Endometrial microvascular endothelial cells (primary cell): Measurements from ENCODE around the gene TINAG. TPM values are rescaled to one million over a fixed set of nuclear protein-coding genes. Genes with fewer than 3 reads are reported as not detected.

Source experiments
- in situ Hi-C: cut with HindIII; loops from 2 replicates; pipeline ENCODE4 v1.10.0; 2017; ENCODE audit warnings: low sequenced_read_pairs, low pct_unique_long_range_greater_than_20kb; ENCODE audit errors: inconsistent ontology term
- total RNA-seq: library from RNA; depleted of rRNA; stranded (reverse); fragments of >200 nt; gene quantifications from one replicate; pipeline ENCODE4 v1.2.3, GENCODE V29; 2015; ENCODE audit errors: inconsistent ontology term

Gene TINAG
- total RNA-seq, 1 donor from 2014 or later = not detected

DNA sequence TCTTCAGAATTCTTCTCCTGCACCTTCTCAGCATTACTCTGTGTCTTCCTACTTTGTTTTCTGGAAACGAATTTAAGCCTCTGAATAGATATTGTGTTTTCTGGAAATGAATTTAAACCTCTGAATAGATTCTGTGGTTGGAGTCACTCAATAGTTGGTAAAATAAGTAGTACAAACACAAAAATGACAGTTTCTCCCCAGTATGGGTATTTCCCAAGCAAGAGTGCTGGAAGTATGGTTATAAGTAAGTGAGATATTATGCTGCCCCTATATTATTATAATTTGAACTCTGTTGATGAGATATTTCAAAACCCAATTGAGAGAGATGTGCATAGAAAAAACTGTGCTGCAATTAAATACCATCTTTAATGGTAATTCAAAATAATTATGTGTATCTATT, 94.9 kb downstream of the TINAG start:
- in situ Hi-C loops = no loop called here

DNA sequence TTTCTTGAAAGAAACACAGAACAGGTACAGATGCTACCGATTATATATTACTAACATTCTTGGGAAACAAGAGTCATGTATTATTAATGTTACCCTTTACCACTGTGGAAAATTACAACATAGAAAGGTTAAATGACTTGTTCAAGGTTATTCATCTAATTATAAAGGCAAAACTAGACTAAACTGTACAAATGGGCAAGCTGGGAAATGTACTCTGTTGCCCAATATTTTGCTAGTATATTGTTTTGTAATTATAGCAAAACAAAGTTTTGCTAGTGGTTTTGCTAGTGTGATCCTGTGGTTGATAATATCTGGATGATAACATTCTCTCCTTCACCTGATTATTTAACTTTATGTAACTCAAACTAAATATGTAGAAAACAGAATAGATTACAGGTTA, 96.5 kb downstream of the TINAG start:
- in situ Hi-C loops = no loop called here

DNA sequence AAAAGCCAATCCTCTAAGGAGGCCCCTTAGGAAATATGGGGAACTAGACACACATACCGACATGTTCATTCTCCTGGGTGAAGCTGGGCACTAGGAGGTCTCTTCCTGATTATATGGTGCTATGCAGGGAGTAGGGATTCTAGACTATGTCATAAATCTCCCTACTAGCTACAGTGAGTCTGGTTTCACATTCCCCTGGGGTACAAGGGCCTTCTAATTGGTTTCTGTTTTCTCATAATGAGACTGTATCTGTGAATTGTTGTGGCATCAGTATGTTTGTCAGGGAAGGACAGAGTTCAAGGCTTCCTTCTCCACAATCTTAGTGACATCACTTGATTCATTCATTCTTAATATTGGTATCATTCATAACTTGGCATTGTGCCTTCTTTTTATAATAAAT, 103.5 kb downstream of the TINAG start:
- in situ Hi-C loops = no loop called here

GRCh38 chr6:54415517-54415916, 107.3 kb downstream of the TINAG start:
- in situ Hi-C loops = no loop called here

GRCh38 chr6:54419885-54420284, 111.6 kb downstream of the TINAG start:
- in situ Hi-C loops = no loop called here

DNA sequence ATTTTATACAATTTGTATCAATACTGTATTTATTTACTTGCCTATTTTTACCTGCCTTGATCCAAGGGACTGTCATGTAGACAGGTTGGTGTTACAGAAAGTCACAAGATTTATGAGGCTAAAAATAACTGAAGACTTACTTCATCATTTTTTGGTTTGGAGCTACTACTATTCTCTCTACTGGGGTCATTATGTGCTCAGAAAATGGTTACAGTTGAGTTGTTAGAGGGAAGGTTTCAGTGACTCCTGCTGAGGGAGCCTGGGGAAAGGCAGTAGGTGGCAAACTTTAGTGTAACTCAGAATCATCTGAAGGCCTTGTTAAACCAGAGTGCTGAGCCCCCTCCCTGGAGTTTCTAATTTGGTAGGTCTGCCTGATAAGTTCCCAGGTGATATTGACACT, 118.8 kb downstream of the TINAG start:
- in situ Hi-C loops = no loop called here

- in situ Hi-C loops = no loop called here
Observed at GRCh38 chr6:54427396-54427937, 119.2 kb downstream of the TINAG start.

DNA sequence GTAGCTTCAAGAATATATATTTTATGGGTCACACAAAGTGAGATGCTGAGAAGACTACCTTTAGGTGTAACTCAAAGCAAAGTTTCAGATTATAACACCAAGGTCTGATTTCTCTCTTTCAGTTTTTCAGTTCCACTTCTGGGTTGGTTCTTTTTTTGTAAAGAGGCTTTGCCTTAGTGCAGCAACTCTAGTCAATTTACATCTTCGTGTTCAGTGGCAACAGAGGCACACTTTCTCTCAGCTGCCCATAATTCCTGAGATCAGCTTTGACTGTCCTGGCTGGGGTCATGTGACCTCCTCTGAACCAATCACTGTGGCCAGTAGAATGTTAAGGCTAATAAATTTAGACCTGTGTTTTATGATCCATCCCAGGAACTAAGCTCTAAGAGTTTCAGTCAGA, 120.2 kb downstream of the TINAG start:
- in situ Hi-C loops = no loop called here

- in situ Hi-C loops = no loop called here
Observed at GRCh38 chr6:54431466-54431865, 123.2 kb downstream of the TINAG start.

Other genes with a start within 250 kb of the TINAG start
- gene MLIP, start 197.0 kb upstream of the TINAG start, total RNA-seq = 5.0 TPM